ENCODE results near the gene ATP1B1. TPM values are rescaled to one million over a fixed set of nuclear protein-coding genes. Genes with fewer than 3 reads are reported as not detected.

The ATP1B1 gene
- 125 TPM for total RNA-seq

GRCh38 chr1:169106095-169106920 lies at the start of gene ATP1B1:
ATP1B1 (plus strand) TSS chr1:169106690; CDS start chr1:169106830, 140 bp downstream.
- peak; percentile 91 for ATAC-seq

DNA sequence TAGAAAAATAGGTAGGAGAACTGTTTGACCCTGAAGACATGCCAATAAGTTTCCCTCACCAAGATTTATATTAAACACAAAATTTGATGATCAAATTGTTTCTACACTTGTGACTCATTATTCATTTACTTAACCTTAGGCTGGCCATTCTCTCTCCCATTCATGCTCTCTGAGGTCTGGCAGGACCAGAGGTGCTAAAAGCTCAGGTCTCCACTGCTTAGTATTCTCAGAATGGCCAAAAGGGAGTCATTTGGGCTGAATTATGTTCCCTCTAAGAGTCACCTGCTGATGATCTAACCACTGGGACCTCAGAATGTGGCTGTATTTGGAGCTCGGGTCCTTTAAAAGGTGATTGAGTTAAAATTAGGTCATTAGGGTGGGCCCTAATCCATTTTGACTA lies 47.1 kb upstream of the ATP1B1 start:
- ATAC-seq: no peak

DNA sequence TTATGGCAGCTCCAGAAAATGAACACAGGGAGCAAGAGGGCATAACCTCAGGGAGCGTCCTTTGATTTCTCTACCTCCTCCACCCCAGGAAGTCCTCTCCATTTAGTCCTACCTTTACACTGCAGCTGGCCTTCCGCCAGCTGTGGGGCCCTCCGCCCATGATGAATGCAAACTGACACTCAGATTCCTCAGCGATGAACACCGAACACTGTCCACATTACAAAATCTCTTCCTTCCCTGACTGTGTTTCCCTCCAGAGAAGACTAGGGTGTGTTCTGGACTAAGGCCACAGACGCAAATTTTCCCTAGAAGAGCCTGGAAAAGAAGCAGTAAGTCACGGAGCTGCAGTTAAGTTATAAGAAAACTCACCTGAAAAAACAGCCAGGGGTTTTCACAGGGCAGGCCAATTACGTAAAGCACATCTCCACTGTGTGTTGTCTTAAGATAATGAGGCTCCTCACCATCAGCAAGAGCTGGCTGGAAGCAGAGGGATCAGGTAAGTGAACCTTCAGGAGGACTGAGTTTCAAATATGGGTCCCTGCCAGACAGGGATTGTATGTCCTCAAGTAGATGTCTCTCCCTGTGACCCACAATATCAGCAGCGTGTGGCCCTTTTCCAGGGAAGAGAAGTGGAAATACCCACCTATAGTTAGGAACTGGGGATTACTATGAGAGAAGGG lies 46.3 kb upstream of the ATP1B1 start:
- ATAC-seq: peak; percentile 90

GRCh38 chr1:169060919-169061639 lies 45.4 kb upstream of the ATP1B1 start:
- ATAC-seq: no peak

- no peak for ATAC-seq
Observed at GRCh38 chr1:169062152-169062551, 44.3 kb upstream of the ATP1B1 start.

DNA sequence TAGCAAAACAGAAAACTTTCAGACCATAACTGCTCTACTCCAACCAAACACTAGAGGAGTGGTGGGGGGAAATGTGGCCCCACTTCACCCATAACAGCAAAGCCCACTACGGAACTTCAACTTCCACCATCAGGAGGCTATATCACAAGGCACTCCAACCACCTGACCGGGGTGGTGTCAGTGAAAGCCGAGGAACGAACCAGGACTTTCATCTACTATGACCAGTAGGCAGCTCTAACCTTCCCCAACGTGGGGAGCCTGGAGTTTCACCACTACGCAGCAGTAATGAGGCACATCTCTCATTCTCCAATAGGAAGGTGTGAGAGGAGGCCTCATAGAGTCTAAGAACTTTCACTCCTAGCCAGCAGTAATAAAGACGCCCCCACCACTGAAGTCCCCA lies 42.4 kb upstream of the ATP1B1 start:
- no peak for ATAC-seq

GRCh38 chr1:169070547-169070946 lies 35.9 kb upstream of the ATP1B1 start:
- ATAC-seq: peak; percentile 67

GRCh38 chr1:169070958-169071357 lies 35.5 kb upstream of the ATP1B1 start:
- ATAC-seq: no peak

DNA sequence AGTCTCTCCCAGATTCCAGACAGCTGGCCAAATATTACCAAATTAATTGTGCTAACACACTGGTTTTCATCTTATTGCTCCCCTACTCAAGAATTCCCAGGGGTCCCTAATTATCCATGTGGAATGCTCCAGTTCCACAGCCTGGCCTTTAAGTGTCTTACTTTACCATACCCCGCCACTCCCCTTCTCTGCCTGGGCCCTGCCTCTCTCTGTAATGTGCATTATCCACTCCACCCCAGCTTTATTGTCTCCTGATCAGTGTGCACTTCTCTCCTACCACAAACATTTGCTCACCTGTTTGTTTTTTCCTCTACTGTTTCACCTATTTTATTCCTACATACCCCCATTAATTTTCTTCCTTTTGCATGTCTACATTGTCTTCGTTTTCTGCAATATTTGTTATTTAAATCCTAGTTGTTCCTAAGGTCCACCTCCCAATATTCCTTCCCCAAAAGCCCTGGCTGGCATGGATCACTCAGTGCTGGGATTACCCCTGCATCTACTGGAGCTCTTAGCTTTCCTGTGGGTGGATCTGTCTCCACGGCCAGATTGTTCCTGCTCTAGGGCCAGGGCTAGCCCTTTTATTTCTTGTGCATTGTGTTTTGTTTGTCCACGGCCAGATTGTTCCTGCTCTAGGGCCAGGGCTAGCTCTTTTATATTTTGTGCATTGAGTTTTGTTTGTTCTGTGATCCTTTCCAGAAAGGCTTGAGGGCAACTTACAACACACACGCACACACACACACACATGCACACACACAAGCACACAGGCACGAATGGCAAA lies 33.4 kb upstream of the ATP1B1 start:
- ATAC-seq: peak; percentile 94

DNA sequence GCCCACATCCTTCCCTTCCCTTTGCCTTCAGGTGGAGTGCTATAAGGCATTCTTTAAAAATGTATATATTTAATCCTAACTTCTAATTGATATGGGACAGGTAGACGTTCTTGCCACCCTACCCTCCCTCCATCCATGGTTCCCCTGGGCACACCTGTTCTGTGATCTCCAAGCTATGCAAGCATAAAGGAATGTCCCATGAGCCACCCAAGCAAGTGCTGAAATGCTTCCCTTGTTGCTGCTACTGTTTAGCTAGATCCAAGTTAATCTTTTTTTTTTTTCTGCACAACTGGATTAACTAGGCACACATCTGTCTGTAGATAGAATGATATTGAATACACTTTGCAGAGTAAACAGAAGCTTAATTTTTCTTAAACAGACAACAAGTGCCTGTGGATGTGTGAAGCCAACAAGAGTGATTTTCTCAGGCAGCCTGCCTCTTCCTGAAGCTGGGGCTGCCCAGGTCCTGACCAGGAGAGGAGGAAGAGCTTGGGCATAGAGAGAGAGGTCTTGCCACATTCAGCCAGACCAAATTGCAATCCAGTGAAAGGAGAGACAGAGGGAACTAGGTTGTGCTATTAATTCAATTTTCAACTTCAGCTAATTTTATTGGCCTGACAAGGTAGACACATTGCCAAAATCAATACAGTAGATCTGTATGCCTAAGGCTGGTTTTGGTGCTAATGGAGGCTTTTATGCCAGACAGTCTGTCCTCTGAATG lies 28.2 kb upstream of the ATP1B1 start:
- ATAC-seq: peak; percentile 71

DNA sequence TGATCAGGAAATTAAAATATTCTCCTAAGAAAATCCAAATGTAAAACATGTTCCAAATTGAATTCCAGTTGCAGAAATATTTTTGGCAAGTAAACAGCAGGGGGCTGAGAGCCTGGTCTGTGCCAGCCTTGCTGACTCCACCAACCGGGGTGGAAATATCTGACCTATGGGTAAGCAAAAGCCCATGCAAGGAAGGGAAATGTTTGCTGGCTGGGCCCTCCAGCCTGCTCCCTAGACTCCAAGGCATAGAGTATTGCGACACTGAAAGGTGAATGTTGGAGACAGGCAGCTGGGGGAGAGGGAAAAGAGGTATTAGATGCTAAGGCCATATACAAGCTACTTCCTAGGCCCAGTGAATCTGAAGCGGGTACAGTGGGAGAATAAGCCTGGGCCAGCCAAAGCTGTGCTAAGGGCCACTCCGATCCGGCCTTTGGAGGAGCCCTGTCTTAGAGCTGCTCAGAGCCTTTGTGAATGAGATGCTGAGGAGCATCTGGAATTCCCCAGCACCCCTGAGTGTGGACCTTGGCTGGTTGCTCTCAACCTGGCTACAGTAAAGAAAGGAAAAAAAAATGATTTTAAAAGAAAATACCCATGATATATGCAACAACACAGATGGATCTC lies 24.9 kb upstream of the ATP1B1 start:
- no peak for ATAC-seq

- no peak for ATAC-seq
Observed at GRCh38 chr1:169085911-169086310, 20.6 kb upstream of the ATP1B1 start.

- ATAC-seq: no peak
Observed at GRCh38 chr1:169086603-169087455, 19.7 kb upstream of the ATP1B1 start.

DNA sequence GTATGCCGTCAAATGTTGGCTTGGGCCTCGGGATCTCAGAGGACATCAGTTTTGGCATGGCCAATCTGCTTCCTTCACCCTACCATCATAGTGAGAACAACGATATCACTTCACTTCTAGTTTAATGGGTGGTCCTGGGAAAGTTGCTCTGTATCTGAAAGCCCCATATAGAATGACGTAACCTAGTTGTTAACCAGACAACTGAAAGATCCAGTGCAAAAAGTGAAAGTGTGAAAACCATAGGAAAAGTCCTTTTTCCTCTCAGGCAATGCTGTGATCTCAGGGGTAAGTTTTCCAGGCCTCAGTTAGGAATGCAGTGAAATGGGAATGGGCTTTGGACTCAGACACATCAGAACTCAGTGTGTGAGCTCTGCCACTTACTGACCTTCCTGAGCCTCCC lies 18.6 kb upstream of the ATP1B1 start:
- no peak for ATAC-seq

GRCh38 chr1:169089776-169090175 lies 16.7 kb upstream of the ATP1B1 start:
- ATAC-seq: no peak

DNA sequence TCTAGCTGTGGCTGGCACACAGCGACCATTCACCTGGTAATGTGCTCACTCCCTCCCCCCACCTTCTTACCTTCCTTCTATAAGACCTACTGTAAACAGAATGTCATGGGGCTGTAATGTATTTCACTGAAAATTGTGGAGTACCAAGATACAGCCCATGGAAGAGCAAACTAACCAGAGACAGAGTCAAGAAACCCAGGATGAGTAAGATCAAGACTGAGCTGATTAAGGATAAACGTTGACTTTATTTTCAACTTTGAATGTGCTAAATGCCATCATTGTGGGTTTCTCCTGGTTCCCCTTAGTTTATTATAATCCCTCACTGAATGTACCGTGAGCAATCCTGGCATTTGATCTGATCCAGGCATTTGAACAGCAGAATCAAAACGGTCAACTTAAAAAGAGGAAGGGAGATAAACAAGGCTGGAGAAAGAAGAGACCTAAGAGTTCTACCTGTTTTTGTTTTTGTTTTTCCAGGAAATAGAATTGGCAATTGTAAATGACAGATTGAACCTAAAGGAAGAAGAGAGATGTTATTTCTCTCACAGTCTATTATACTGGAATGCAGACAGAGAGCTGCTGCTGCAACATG lies 16.1 kb upstream of the ATP1B1 start:
- no peak for ATAC-seq

GRCh38 chr1:169090900-169091311 lies 15.6 kb upstream of the ATP1B1 start:
- ATAC-seq: no peak

DNA sequence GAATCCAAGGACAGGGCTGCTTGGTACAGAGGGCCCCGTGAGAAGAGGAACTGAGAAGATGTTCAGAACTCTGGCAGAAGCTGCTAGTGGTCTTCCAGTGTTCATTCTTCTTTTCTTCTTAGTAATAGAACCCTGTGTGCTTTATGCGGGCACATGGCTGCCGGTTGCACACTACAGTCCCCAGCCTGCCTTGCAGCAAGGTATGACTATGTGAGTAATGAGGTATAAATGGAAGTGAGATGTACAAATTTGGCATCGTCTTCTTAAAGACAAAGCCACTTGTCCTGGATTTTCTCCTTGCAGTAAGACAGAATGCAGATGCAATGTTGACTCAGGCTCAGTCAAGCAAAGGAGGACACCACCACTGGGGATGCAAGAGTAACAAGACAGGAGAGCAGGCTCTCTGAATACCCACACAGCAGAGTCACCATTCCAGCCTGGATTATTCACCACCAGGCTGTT lies 15.0 kb upstream of the ATP1B1 start:
- ATAC-seq: peak; percentile 69

- ATAC-seq: no peak
Observed at GRCh38 chr1:169092399-169092798, 14.1 kb upstream of the ATP1B1 start.

Data from esophagus mucosa (tissue), 1 donor.